HT1080 (cell line): ENCODE results near the gene KRT28. TPM values are rescaled to one million over a fixed set of nuclear protein-coding genes. Genes with fewer than 3 reads are reported as not detected.

ENCODE experiments used
- DNase-seq: peaks from one replicate; pipeline ENCODE4 v3.0.0-alpha.2; 2015; ENCODE audit warnings: low read depth
- polyA plus RNA-seq, 2 experiments: library from polyadenylated mRNA; depleted of rRNA; stranded (reverse); fragments of >200 nt; gene quantifications; 2 replicates each; pipeline ENCODE4 v1.2.3, GENCODE V29; 2015
- total RNA-seq: library from RNA; depleted of rRNA; stranded (reverse); fragments of >200 nt; shearing (Covaris generic); gene quantifications from 2 replicates; pipeline ENCODE4 v1.2.3, GENCODE V29; 2014; rRNA removed

KRT28 gene, protein sequence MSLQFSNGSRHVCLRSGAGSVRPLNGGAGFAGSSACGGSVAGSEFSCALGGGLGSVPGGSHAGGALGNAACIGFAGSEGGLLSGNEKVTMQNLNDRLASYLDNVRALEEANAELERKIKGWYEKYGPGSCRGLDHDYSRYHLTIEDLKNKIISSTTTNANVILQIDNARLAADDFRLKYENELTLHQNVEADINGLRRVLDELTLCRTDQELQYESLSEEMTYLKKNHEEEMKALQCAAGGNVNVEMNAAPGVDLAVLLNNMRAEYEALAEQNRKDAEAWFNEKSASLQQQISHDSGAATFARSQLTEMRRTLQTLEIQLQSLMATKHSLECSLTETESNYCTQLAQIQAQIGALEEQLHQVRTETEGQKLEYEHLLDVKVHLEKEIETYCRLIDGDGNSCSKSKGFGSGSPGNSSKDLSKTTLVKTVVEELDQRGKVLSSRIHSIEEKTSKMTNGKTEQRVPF
- total RNA-seq: not detected in 2 replicates
- polyA plus RNA-seq (2015; cell fraction: cytosol; rRNA removed): not detected in 2 replicates
- not detected in 2 replicates for polyA plus RNA-seq (2015; cell fraction: nucleus; rRNA removed)

DNA sequence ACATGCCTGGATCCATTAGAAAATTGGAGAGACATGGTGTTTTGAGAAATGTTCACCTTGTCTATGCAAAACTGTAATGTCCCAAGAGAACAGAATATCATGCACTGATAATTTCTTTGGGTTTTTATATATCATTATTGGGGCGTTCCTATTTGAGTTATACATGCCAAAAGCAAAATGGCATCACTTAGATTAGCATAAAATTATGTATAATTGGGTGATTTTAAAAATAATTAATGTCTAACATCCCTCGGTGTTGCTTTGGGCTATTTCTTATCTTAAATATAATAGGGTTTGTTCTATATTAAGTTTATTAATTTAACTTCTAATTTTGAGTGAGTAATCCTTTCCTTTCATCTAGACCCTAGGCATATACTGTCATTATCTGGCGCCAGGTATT is at the start of gene KRT28:
Gene KRT28 (minus strand): TSS at position 101 of the 400 bp plus-strand sequence. CDS start 66 bp downstream, at position 35.
- no peak for DNase-seq

DNA sequence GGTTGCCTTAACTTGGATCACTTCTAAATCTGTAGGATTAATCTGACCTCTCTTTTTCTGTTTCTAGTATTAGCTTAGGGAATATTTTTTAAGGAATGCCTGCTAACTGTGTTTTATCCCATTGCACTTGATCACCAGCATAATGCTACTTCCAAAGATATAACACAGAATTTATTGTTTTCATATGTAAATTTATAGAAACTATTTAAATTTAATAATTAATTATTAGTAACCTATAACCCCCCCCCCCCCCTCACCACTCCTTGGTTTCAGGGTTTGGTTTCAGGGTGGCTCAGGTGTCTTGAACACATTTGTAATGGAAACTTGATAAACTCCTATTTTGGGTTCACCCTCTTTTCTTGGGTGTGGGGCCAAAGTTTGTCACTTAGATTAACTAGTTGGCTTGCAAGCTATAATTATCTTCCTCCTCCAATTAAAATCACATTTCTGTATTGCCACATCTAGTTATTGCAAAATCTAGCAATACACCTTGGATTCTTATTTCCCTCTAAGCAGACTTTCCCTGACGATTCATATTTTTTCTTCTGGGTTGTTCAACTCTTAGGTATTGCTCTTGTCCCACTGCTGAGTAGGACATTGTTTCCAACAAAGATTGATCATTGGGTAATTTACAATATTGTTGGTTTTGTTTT is 49.0 kb upstream of the KRT28 start:
- DNase-seq: no peak

DNA sequence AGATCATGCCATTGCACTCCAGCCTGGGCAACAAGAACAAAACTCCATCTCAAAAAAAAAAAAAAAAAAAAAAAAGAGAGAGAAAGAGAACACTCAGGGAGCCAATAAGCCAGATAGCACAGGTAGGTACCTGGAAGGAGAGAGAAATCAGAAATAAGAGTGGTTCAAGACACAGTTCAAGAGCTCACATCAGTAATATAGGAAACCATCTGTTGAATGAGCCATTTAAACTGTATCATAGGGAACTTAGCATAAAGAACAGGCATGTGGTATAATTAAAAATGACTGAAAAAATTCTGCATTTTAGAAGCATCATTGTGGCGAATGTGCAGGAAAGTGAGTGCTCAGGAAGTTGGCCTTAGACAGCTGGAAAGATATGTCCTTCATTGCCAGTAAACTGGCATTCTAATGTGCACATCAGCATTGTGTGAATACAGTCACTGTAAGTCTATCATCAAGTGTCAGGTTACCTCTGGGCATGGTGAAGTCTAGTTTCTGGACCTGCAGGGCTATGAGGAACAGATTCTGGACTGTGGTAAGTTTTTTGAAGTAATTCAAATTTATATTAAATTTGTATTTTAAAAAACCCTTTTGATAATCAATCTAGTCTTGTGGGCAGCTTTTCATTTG is 46.9 kb upstream of the KRT28 start:
- DNase-seq: peak; percentile 3

DNA sequence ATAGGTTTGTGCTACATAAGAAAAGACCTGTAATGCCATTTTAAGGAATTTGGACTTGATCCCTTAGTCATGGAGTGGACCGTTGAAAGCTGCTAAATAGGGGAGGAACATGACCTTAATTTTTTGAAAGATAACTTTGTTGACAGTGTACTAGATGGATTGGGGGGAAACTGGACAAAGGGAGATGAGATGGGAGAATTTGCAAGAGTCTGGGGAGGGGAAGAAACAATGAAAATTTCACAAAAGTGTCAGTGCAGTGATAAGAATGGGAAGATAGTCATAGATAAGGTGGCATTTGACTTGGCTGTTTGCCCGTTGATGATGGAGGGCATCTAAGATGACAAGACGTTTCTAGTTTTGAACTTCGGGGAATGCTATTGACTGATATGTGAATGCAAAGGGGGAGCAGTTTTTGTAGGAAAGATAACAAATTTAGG is 44.9 kb upstream of the KRT28 start:
- no peak for DNase-seq

DNA sequence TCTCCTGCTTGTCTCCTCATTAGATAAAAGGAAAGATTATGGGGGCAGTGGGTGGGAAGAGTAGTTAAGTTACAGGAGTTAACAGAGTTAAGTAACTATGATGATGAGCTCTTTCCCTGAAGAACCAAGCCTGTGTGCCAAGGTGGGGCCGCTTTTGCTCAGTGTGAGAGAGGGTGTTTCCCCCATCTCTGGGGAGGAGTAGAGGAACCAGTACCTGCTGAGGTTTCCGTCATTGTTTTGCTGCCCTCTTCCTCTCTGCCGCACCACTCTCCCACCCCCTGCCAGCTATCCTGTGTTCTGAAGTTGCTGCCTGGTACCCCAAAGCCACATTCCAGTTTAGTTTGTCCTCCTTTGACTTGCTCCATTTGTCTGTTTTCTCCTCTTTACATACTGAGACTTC is 43.5 kb upstream of the KRT28 start:
- no peak for DNase-seq

DNA sequence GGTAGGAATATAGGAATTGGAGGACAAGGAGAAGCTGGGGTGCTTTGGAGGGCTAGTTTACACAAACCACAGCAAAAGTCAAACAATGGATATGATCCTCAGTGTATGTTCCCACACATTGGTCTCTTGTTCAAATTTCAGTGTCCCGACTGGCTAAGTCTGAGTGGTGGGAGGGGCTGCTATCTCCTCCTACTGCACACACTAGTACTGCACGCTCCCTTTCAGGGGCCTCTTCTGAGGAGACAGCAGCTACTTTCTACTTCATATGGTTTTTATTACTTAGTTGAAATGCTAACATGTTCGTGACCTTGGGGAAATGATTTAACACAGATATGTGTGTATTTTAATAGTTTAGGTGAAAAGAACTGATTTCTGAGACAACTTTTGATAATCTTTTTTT is 41.5 kb upstream of the KRT28 start:
- no peak for DNase-seq

DNA sequence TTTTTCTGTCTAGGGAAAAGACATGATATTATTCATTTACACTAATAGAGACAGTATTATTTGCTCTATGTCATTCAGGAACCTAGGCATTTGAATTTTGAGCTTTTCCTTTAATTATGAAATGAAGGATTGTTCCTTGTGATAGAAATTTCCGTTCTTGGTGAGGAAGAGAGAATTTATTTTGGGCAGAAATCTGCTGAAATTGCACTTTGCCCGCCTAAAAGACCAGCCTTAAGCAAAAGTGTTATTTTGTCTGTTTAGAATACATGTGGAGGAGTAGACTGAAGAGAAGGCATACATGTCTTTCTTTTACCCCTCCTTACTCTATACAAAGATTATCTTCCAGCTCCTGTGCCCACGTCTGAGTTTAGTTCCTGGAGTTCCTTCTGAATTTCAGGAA is 39.4 kb upstream of the KRT28 start:
- DNase-seq: no peak

DNA sequence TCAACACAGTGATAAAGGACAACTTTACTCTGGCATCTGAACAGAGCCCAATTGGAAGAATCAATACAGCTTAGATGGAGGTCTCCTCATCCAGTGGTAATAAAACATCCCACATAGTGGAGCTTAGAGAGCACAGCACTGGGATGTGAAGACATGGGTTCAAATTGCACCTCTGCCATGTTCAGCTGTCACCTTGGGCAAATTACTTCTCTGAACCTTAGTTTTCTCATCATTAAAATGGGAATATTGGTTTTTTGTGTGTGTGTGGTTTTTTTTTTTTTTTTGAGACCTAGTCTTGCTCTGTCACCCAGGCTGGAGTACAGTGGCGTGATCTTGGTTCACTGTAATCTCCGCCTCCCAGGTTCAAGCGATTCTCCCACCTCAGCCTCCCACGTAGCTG is 36.3 kb upstream of the KRT28 start:
- DNase-seq: no peak

DNA sequence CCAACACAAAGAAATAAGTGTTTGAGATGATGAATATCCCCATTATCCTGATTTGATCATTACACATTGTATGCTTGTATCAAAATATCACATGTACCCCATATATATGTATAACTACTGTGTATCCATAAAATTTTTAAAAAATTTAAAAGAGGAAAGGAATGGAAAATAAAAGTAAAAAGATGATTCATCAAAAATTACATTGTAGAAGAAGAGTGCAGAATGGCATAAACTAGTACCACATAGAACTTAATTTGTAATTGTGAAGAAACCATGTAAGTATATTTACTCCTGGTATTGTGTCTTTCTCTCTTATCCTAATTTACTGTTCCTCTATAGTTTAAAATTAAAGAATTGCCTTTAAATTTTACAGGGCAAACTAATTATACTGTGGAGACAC is 34.1 kb upstream of the KRT28 start:
- no peak for DNase-seq

DNA sequence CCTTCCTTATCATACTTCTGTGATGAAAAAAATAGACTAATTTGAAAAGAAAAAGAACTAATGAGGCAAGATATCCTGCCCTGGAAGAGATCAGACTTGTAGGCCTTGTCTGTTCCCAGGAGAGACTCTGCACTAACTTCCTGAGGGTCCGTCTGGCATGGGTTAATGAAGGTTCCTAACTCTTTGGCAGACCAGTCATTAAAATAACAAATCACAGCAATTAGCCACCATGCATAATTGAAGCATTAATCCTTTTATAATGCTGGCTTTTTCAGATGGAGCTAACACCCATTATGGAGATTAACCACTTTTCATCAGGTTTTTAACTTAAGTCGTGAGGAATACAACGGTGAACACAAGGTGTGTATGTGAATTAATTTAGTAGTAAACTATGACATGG is 33.1 kb upstream of the KRT28 start:
- no peak for DNase-seq

DNA sequence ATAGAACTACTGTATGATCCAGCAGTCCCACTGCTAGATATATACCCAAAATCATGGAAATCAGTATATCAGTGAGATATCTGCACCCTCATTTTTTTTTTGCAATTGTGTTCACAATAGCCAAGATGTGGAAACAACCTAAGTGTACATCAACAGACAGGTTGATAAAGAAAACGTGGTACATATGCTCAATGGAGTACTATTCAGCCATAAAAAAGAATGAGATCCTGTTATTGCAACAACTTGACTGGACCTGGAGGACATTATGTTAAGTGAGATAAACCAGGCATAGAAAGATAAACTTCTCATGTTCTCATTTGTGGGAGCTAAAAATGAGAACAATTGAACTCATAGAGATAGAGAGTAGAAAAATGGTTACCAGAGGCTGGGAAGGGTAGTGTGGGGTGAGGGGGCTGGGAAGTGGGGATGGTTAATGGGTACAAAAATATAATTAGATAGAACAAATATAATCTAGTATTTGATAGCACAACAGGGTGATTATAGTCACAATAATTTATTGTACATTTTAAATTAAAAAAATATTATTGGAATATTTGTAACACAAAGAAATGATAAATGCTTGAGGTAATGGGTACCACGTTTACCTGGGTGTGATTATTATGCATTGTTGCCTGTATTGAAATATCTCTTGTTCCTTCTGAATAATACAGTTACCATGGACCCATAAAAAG is 30.5 kb upstream of the KRT28 start:
- no peak for DNase-seq

DNA sequence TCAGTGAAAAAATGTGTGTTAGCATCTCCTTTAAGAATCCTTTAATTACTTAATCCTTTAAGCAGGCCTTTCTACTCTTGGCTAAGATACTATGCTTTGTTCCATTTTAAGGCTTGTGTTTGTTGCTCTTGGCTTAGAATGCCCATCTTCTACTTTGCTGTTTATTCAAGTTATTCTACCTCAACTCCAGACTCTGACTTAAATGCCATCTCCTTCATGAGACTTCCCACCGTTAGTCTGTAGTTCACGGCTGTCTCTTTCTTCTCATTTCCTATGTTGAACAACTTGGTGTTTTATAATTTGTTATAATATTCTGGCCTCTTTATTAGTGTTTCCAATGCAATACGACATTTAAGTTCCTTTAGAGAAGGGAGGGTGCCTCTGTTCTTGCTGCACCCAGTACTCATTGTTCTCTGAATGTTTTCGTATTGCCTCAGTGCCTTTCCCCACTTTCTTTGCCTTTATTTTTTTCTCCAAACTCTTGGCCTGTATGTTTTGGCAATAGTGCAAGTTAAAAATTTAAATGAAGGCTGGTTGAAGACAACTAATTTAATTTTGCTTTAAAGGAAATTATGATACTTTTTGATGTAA is 28.8 kb upstream of the KRT28 start:
- no peak for DNase-seq

DNA sequence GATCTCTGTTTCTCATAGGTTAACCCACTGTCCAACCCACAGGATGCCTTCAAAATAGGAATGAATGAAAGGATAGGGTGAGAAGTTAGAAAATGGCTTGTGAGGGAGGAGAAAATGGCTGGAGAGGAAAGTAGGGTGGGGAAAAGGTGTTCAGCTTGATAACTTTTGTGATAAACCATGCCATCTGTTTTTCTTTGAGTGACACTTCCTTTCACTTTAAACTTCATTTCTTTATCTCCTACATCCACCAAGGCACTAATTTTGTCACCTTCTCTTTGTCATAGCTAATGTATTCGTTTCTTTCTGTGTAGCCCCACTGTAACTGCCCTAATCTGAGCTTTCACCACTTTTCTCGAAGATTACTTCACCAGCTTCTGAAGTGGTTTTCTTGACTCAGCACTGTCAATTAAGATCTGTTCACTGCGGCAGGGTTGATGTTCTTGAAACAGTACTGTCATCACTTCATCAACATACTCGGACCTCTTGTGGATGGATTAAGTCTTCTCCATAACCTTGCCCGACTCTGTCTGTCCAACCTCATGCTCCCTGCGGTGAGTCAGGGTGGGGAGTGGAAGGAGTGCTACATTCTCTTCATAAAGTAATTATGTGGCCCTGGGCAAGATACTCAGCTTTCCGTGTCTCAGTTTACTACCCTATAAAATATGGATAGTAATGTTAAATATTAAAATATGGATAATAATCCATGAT is 28.1 kb upstream of the KRT28 start:
- peak; percentile 52 for DNase-seq

DNA sequence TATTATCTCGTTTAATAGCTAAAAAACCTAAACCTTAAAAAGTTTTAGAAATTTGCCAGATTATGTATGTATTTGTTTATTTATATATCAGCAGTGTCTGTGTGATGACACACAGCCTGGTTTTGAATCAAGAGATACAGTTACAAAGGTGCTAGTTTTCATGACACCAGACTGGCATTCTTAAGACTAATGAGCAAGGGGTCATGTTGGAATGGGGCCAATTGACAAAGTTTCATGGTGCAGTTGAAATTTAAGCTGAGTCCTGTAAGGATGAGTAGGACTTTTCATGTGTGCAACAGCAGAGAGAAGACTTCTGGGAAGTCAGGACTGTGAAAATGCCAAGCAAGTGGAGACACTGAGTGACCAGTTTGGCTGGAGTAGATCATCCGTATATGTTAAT is 25.8 kb upstream of the KRT28 start:
- no peak for DNase-seq

DNA sequence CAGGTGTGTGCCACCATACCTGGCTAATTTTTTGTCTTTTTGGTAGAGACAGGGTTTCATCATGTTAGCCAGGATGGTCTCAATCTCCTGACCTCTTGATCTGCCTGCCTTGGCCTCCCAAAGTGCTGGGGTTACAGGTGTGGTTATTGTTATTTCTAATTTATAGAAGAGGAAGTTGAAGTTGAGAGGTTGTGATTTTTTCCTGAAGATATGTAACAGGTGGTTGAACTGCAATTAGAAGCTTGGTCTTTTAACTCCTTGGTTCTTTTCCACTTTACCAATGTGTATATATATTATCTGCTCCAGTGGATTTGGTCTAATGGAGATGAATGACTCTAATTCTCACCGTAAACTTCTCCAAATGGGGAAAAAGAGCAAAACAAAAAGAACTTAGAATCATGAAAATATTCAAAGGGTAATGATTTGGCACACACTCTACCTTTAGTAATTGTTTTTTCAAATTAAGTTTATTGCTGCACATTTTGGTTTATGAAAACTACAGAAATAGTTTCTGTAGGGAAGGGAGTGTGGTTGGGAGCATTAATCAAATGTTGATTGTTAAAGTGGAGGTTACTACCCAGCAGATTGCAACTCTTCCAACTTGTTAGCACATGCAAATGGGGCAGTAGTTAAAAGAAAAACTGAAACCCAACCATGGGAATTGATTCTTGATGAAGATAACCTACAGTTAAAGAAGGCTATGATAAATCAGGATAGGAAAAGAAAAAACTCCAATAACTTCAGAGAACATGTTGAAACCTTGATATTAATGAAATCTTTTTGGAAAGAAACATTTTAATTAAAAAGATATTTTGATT is 24.5 kb upstream of the KRT28 start:
- DNase-seq: no peak

DNA sequence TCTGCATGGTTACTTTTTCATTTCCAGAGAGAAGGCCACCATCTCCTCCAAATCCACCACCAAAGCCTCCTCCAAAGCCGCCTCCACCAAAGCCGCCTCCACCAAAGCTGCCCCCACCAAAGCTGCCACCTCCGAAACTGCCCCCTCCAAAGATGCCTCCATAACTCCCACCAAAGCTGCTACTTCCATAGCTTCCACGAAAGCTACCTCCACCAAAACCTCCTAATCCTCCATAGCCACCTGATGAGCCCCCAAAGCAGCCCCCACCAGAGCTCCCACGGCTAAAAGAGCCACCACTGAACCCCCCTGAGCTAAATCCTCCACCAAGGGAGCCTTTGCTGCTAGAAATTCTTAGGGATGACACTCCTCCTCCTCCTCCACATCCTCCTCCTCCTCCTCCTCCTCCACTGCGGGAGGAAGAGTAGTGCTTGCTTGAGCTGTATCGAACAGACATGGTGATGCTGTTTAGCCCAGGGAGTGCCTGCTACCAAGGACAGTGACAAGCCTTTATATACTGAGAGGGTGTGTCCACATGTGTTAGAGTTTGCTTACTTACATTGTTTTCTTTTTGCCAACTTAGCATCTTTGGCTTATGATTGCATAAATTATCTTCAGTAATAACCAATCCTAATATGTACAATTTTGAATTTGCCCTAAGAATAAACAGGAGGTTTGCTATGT is 22.5 kb upstream of the KRT28 start, which contains the start of gene KRT10:
Gene KRT10 (minus strand): TSS at position 483 of the 681 bp plus-strand sequence. CDS start 29 bp downstream, at position 454.
- no peak for DNase-seq

DNA sequence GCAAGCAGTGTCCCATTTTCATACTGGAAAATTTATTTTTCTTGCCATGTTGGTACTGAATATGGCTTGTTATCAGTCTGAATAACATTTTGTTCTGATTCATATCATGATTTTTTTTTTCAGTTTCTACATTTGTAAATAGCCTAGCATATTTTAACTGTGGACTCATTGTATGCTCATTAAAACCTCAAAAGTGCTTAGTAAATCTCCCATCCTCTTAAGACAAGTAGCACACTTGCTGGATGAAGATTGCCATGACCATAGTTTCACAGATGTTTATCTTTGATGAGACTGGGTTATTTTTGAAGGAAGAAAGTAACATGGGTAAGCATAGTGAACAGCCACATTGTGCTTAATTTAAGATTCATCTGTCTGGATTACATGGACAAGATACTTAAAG is 21.8 kb upstream of the KRT28 start:
- DNase-seq: no peak

DNA sequence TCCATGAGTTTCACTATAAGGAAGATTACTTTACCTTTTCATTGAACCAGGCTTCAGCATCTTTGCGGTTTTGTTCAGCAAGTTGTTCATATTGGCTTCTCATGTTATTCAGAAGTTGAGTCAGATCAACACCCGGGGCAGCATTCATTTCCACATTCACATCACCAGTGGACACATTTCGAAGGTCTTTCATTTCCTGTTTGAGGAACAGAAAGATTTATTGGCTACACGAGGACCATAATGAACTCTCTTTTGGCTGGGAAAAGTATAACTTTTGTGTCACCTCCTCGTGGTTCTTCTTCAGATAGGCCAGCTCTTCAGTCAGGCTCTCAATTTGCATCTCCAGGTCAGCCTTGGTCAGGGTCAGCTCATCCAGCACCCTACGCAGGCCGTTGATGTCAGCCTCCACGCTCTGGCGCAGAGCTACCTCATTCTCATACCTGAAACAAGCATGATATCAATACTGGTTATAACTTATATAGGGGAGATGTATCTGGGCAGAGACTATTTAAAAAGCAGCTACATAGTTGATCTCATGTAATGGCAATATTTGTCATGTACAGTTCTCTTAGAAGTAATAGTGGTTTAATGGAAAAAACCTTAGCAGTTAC is 20.6 kb upstream of the KRT28 start:
- no peak for DNase-seq
